GM12865 (cell line): ENCODE data around the gene MPRIP.

Experiments used
- DNase-seq: peaks from one replicate; pipeline ENCODE4 v3.0.0; 2010; ENCODE audit warnings: low read depth
- H3K4me3 ChIP-seq: 2 replicates; pipeline ENCODE4 v1.5.1; 2011; ENCODE audit warnings: mild to moderate bottlenecking, low read depth, low read length, control low read depth
- TF ChIP-seq, protein P1 (sequence below): IDR thresholded peaks from 2 replicates; pipeline ENCODE4 v1.5.1; 2011; ENCODE audit warnings: low read length, control low read depth, low read depth, inconsistent platforms; ENCODE audit not compliant: insufficient read depth; ENCODE audit errors: missing control alignments

Gene MPRIP

DNA sequence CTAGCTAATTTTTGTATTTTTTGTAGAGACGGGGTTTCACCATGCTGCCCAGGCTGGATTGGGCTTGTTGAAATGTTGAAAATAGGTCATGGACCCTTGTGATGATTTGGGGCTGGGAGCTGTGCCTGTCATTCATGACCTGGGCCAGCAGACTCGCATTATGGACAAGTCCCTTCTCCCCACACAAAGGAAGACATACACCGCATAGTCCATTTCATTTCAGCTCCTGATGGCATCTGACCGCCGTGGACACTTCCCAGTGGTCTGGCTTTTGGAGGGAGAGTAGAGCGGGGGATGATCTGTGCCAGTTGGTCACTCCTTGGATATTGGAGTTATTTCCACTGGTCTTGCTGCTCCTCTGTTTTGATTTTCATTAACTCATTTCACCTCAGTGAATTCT, 34.8 kb downstream of the MPRIP start:
- H3K4me3 ChIP-seq = no peak overlapping the region
- no peak for DNase-seq
- TF ChIP-seq, protein P1, sequence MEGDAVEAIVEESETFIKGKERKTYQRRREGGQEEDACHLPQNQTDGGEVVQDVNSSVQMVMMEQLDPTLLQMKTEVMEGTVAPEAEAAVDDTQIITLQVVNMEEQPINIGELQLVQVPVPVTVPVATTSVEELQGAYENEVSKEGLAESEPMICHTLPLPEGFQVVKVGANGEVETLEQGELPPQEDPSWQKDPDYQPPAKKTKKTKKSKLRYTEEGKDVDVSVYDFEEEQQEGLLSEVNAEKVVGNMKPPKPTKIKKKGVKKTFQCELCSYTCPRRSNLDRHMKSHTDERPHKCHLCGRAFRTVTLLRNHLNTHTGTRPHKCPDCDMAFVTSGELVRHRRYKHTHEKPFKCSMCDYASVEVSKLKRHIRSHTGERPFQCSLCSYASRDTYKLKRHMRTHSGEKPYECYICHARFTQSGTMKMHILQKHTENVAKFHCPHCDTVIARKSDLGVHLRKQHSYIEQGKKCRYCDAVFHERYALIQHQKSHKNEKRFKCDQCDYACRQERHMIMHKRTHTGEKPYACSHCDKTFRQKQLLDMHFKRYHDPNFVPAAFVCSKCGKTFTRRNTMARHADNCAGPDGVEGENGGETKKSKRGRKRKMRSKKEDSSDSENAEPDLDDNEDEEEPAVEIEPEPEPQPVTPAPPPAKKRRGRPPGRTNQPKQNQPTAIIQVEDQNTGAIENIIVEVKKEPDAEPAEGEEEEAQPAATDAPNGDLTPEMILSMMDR = no peak

DNA sequence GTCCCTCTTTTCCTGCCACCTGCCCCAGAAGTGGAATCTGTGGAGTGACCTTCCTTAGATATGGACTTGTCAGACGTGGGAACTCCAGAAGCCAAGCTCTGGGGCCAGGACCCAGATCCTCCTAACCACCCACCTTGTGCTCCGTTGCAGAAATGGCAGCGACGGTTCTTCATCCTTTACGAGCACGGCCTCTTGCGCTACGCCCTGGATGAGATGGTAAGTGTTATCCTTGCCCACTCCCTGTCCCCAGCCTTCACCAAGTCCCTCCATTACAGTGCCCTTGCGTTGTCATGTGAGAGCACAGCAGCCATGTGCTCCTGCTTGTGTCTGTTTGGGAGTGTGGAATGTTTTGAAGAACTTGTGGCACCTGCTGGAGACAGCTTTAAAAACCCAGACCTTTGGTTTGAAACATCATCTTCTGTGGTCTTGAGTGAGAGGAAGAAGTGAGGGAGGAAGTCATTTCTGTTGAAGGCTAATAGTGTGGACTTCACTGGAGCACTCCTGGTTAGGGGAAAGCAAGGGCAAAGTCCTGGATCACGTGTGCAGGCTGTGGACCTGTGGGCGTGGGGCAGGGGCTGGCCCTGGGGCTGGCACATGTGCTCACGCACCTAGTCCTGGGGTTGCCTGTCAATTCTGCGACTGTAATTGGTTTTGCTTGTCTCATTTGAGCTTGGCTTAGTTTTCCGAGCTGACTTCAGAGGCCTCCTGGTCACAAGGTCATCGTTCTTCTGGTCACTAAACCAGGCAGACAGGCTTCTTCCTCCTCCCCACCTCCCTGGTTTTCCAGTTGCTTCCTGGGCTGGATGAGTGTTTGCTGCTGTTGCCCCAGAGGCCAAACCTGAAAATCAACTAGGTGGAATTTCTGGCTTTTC, 35.8 kb downstream of the MPRIP start:
- no peak for DNase-seq
- no peak overlapping the region for H3K4me3 ChIP-seq
- TF ChIP-seq, protein P1 = no peak

DNA sequence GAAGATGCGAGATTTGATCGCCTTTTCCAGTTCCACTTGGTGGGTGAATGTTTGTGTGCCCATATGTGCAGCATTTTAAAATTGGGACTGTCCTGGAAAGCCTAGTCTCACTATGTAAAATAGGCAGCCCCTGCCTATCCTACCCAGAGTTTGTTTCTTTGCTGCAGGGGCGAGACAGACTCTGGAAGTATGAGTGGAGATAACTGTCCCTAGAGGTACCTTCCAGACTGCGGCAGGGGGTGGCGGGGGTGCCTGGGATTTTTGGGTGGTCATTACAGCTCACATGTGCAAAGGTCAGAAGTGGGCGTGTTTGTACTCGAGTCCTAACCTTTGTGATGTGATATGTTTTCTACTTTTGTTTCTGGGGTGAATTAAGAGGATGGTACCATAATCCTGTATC, 36.6 kb downstream of the MPRIP start:
- DNase-seq = no peak
- H3K4me3 ChIP-seq = no peak overlapping the region
- TF ChIP-seq, protein P1 = no peak

DNA sequence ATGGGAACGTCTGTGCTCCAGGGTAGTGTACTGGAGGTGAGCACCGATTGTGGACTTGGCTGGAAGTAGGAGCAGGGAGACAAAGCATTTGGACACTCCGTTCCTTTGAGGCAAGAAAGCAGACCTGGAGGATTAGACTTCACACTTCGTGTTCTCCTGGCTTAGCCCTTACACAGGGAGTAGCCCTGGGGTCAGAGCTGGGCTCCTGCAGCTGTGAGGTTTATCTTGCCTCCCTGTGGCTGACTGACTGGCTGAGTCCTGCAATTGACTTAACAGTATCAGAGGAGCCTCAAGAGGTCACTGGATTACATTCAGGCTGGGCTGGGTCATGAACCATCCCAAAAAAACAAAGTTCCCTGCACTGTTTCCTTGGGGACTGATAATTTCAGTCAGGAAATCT, 37.1 kb downstream of the MPRIP start:
- no peak overlapping the region for H3K4me3 ChIP-seq
- DNase-seq = no peak
- TF ChIP-seq, protein P1 = no peak

DNA sequence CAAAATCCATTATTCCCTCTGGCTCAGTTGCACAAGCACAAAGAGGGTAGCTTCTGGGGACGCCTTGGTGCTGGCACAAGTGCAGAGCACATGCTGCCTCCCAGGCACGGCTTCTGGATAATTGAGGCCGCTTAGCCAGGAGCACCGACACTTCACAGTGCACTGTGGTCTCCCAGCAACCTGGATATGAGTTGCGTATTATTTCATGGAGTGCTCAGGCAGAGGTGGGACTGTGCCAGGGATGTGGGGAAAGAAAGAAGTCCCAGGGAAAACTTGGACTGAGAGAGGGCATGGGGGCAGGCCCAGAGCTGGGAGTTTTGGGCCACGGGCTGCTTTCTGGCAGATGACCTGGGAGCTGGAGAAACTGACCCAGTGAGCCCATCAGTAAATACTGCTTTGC, 37.5 kb downstream of the MPRIP start:
- no peak for DNase-seq

DNA sequence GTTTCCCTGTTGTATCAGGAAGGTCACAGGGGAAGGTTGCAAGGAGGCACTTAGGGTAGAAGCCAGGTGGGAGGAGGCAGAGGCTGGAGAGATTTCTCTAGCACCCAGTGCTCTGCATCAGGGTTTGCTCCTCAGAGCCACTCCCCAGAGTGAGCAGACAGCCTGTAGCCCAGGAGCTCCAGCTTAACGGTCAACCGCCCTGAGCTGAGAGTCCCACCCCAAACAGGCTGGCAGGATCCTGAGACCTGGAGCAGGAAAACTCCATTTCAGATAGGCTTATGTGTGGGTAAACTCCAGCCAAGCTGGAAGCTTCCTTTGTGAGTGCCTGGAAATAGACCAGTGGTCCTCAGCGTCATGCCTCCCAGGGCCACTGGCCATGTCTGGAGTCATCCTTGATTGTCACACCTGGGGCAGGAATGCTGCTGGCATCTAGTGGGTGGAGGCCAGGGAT, 37.9 kb downstream of the MPRIP start:
- DNase-seq = no peak
- TF ChIP-seq, protein P1 = no peak
- no peak overlapping the region for H3K4me3 ChIP-seq

More for the DNA sequence above, 37.5 kb downstream of the MPRIP start:
- H3K4me3 ChIP-seq = no peak overlapping the region
- TF ChIP-seq, protein P1 = no peak
